IPS-18a (cell line): ENCODE measurements around the gene CDK4.

Source experiments
- H3K27ac ChIP-seq: one replicate; pipeline ENCODE4 v1.5.1; 2013; ENCODE audit warnings: low read length
- H3K27me3 ChIP-seq: one replicate; pipeline ENCODE4 v1.6.1; 2013; ENCODE audit warnings: mild to moderate bottlenecking, low read length; ENCODE audit not compliant: control insufficient read depth, insufficient read depth
- H3K36me3 ChIP-seq: one replicate; pipeline ENCODE4 v1.6.1; 2013; ENCODE audit warnings: low read depth, low read length; ENCODE audit not compliant: control insufficient read depth
- H3K4me1 ChIP-seq: one replicate; pipeline ENCODE4 v1.6.1; 2013; ENCODE audit warnings: low read depth, low read length; ENCODE audit not compliant: control insufficient read depth
- H3K4me3 ChIP-seq: one replicate; pipeline ENCODE4 v1.5.1; 2013; ENCODE audit warnings: low read length
- H3K9ac ChIP-seq: one replicate; pipeline ENCODE4 v1.6.1; 2013; ENCODE audit warnings: mild to moderate bottlenecking, low read length, moderate library complexity
- H3K9me3 ChIP-seq: one replicate; pipeline ENCODE4 v1.6.1; 2013; ENCODE audit warnings: low read depth, low read length; ENCODE audit not compliant: control insufficient read depth

Gene CDK4

GRCh38 chr12:57753756-57754337, 1.7 kb upstream of the CDK4 start:
- H3K27ac ChIP-seq: no peak overlapping the region
- H3K9me3 ChIP-seq: no peaks in the 10 kb centered on the region
- H3K4me3 ChIP-seq: peak overlapping the region; percentile 74
- H3K27me3 ChIP-seq: peaks cover 44% of the 10 kb centered on the region
- H3K4me1 ChIP-seq: peaks cover 17% of the 10 kb centered on the region
- no peak overlapping the region for H3K9ac ChIP-seq
- H3K36me3 ChIP-seq: peaks cover 18% of the 10 kb centered on the region

DNA sequence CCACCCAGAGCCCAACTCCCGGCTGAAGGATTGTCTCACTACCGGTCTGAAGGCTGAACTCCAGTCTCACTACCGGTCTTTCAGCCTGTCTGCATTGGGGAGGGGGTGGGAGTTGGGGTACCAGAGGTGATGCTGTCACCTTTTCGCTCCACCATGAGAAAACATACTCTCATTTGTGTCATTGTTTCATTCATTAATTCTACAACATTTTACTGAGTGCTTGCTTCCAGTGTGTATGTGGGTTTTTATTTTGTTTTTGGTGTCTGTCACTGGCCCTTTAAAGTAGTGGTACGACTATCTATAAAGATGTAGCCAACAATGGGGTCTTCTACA, 524 bp upstream of the CDK4 start:
- H3K4me3 ChIP-seq: peak overlapping the region; percentile 43
- H3K27me3 ChIP-seq: peaks cover 41% of the 10 kb centered on the region
- H3K9ac ChIP-seq: no peak overlapping the region
- H3K9me3 ChIP-seq: no peaks in the 10 kb centered on the region
- no peak overlapping the region for H3K27ac ChIP-seq
- H3K4me1 ChIP-seq: peaks cover 17% of the 10 kb centered on the region
- H3K36me3 ChIP-seq: peaks cover 27% of the 10 kb centered on the region

- Histone ChIP-seq H3K4me1 (peaks cover 15% of the 10 kb centered on the region), H3K36me3 (peaks cover 39% of the 10 kb centered on the region), H3K27ac (peak overlapping the region; percentile 88), H3K4me3 (peak overlapping the region; percentile 99), H3K9me3 (no peaks in the 10 kb centered on the region), H3K9ac (peak overlapping the region; percentile 100), H3K27me3 (peaks cover 28% of the 10 kb centered on the region)
These were observed 700 bp downstream of the CDK4 start for GRCh38 chr12:57751432-57751787.

GRCh38 chr12:57750561-57751431, 1.3 kb downstream of the CDK4 start:
- peaks cover 41% of the 10 kb centered on the region for H3K36me3 ChIP-seq
- H3K27ac ChIP-seq: peak overlapping the region; percentile 88
- H3K4me3 ChIP-seq: peak overlapping the region; percentile 99
- H3K9ac ChIP-seq: peak overlapping the region; percentile 100
- H3K9me3 ChIP-seq: no peaks in the 10 kb centered on the region
- H3K4me1 ChIP-seq: peaks cover 11% of the 10 kb centered on the region
- peaks cover 22% of the 10 kb centered on the region for H3K27me3 ChIP-seq

DNA sequence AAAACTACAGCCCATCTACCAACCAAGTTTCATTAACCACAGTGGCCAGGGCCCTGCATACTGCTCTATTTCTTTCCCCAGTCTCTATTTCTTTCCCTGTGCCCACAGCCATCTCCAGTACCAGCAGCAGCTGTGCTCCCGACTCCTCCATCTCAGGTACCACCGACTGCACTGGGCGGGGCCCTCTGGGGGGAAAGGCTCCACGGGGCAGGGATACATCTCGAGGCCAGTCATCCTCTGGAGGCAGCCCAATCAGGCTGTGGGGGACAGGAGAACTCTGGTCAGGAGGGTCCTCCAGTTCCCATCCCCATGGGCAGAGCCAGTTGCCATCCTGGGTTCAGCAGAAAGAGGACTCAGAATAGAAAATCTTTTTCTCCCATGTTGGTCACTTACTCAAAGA, 3.0 kb downstream of the CDK4 start:
- H3K36me3 ChIP-seq: peaks cover 41% of the 10 kb centered on the region

GRCh38 chr12:57746025-57746424, 6.1 kb downstream of the CDK4 start:
- Histone ChIP-seq H3K4me3 (peak overlapping the region; percentile 80), H3K27ac (no peak overlapping the region), H3K36me3 (peaks cover 41% of the 10 kb centered on the region), H3K9me3 (no peaks in the 10 kb centered on the region), H3K4me1 (no peaks in the 10 kb centered on the region), H3K9ac (no peak overlapping the region), H3K27me3 (peaks cover 17% of the 10 kb centered on the region)

More for the DNA sequence above, 3.0 kb downstream of the CDK4 start:
- Histone ChIP-seq H3K9ac (no peak overlapping the region), H3K9me3 (no peaks in the 10 kb centered on the region), H3K27ac (no peak overlapping the region), H3K4me1 (peaks cover 9% of the 10 kb centered on the region), H3K27me3 (peaks cover 14% of the 10 kb centered on the region), H3K4me3 (no peak overlapping the region)

DNA sequence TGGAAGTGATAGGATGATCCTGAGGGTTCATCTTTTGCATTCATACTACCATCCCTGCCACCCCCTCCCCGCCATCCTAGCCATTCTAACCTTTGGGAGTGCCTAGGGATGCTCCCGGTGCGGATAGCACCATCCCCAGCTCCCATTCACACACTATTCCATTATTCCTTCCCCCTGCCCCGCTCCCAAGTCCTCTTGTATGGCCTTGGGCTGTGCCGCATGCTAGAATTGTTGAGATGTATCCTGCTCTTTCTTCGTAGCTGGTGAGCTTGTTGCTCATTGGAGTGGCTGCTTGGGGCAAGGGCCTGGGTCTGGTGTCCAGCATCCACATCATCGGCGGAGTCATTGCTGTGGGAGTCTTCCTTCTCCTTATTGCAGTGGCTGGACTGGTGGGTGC, 6.6 kb downstream of the CDK4 start:
- peak overlapping the region; percentile 73 for H3K9ac ChIP-seq
- peak overlapping the region; percentile 80 for H3K4me3 ChIP-seq
- H3K27me3 ChIP-seq: peaks cover 23% of the 10 kb centered on the region
- H3K27ac ChIP-seq: no peak overlapping the region
- no peaks in the 10 kb centered on the region for H3K9me3 ChIP-seq
- H3K36me3 ChIP-seq: peaks cover 36% of the 10 kb centered on the region
- H3K4me1 ChIP-seq: no peaks in the 10 kb centered on the region

GRCh38 chr12:57744777-57745484, 7.2 kb downstream of the CDK4 start, which contains the start of gene TSPAN31:
TSPAN31 (plus strand) TSS chr12:57745039; CDS start chr12:57745155, 116 bp downstream.
- H3K27me3 ChIP-seq: peaks cover 28% of the 10 kb centered on the region
- H3K27ac ChIP-seq: peak within 1 kb of the TSS; percentile 80
- H3K9ac ChIP-seq: peak within 1 kb of the TSS; percentile 73
- H3K4me3 ChIP-seq: peak within 1 kb of the TSS; percentile 80
- no peaks in the 10 kb centered on the region for H3K4me1 ChIP-seq
- no peaks in the 10 kb centered on the region for H3K9me3 ChIP-seq
- peaks cover 32% of the 10 kb centered on the region for H3K36me3 ChIP-seq

DNA sequence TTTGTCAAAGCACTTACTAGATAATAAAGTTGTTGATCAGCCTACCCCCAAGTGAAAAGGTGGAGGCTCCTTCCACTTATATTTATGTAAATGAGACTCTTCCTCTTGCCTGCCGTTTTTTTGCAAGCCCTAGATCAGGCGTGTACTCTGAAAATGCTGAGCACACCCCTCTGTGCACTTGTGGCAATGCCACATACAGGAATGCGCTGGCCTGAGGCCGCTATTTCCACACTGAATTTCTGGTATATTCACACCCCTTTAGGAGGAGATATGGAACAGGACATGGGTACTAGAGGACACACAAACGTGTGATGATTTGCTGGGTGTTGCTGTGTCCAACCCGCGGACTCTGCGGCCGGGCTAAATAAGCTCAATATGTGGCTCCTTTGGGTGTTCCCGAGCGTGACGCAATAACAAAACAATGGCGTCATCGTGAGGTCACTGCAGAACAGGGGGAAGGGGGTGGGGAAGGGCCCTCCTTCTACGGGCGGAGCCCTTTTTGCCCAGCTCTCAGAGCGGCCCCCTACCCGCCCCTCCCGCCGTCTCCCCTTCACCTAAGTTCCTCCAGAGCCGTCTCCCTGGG, 7.8 kb downstream of the CDK4 start:
- Histone ChIP-seq H3K4me1 (peaks cover 5% of the 10 kb centered on the region), H3K27me3 (peaks cover 35% of the 10 kb centered on the region), H3K4me3 (peak overlapping the region; percentile 80), H3K9ac (peak overlapping the region; percentile 73), H3K27ac (no peak overlapping the region), H3K9me3 (no peaks in the 10 kb centered on the region), H3K36me3 (peaks cover 27% of the 10 kb centered on the region)

GRCh38 chr12:57743769-57744168, 8.3 kb downstream of the CDK4 start:
- no peak overlapping the region for H3K9ac ChIP-seq
- H3K36me3 ChIP-seq: peaks cover 22% of the 10 kb centered on the region
- no peak overlapping the region for H3K27ac ChIP-seq
- no peaks in the 10 kb centered on the region for H3K9me3 ChIP-seq
- H3K27me3 ChIP-seq: peaks cover 40% of the 10 kb centered on the region
- H3K4me1 ChIP-seq: peaks cover 8% of the 10 kb centered on the region
- H3K4me3 ChIP-seq: peak overlapping the region; percentile 80
